ENCODE results near the gene DLGAP5.

Gene DLGAP5

GRCh38 chr14:55138091-55138490 is 53.3 kb downstream of the DLGAP5 start:
- no peak overlapping the region for H3K4me3 ChIP-seq (ENCODE audit: low read depth, low read length)
- DNase-seq (ENCODE audit: low read depth), result peak; percentile 16
- TF ChIP-seq CTCF (IDR thresholded peaks at IDR 0.05; ENCODE audit: low read depth, low read length) (peak; percentile 34), MYC (IDR thresholded peaks at IDR 0.05; ENCODE audit: low read depth, low read length) (no peak)

- no peak for DNase-seq (ENCODE audit: low read depth)
- TF ChIP-seq MAX (IDR thresholded peaks at IDR 0.05; ENCODE audit: low read depth, low read length), result no peak
- TF ChIP-seq MYC (IDR thresholded peaks at IDR 0.05; ENCODE audit: low read depth, low read length), result no peak
- TF ChIP-seq CTCF (IDR thresholded peaks at IDR 0.05; ENCODE audit: low read depth, low read length), result no peak
- TF ChIP-seq POLR2A (IDR thresholded peaks at IDR 0.05; ENCODE audit: extremely low read depth, insufficient read length), result no peak
Measured at GRCh38 chr14:55136885-55137786, 54.2 kb downstream of the DLGAP5 start.

GRCh38 chr14:55136241-55136640 is 55.1 kb downstream of the DLGAP5 start:
- H3K4me3 ChIP-seq (ENCODE audit: low read depth, low read length), result no peak overlapping the region
- TF ChIP-seq MAX (IDR thresholded peaks at IDR 0.05; ENCODE audit: low read depth, low read length) (no peak), MYC (IDR thresholded peaks at IDR 0.05; ENCODE audit: low read depth, low read length) (no peak), POLR2A (IDR thresholded peaks at IDR 0.05; ENCODE audit: extremely low read depth, insufficient read length) (no peak), CTCF (IDR thresholded peaks at IDR 0.05; ENCODE audit: low read depth, low read length) (no peak)
- no peak for DNase-seq (ENCODE audit: low read depth)

More at GRCh38 chr14:55136885-55137786, 54.2 kb downstream of the DLGAP5 start:
- no peak overlapping the region for H3K4me3 ChIP-seq (ENCODE audit: low read depth, low read length)

GRCh38 chr14:55133416-55133815 is 58.0 kb downstream of the DLGAP5 start:
- no peak overlapping the region for H3K4me3 ChIP-seq (ENCODE audit: low read depth, low read length)
- peak; percentile 41 for DNase-seq (ENCODE audit: low read depth)
- TF ChIP-seq CTCF (IDR thresholded peaks at IDR 0.05; ENCODE audit: low read depth, low read length), result peak; percentile 5
- no peak for TF ChIP-seq MAX (IDR thresholded peaks at IDR 0.05; ENCODE audit: low read depth, low read length)

GRCh38 chr14:55131370-55132137 is 59.8 kb downstream of the DLGAP5 start:
- no peak for TF ChIP-seq POLR2A (IDR thresholded peaks at IDR 0.05; ENCODE audit: extremely low read depth, insufficient read length)
- no peak for TF ChIP-seq MYC (IDR thresholded peaks at IDR 0.05; ENCODE audit: low read depth, low read length)
- TF ChIP-seq CTCF (IDR thresholded peaks at IDR 0.05; ENCODE audit: low read depth, low read length), result no peak
- TF ChIP-seq MAX (IDR thresholded peaks at IDR 0.05; ENCODE audit: low read depth, low read length), result no peak
- H3K4me3 ChIP-seq (ENCODE audit: low read depth, low read length), result no peak overlapping the region
- peak; percentile 64 for DNase-seq (ENCODE audit: low read depth)
